ENCODE measurements around the gene NDRG4. TPM values are rescaled to one million over a fixed set of nuclear protein-coding genes. Genes with fewer than 3 reads are reported as not detected.

NDRG4 gene
- total and polyA plus RNA-seq, 2 of the 13 experiments (the other 11 are each of a cell fraction or from before 2014, with no cell fraction given): 1.7 to 2.7 TPM

DNA sequence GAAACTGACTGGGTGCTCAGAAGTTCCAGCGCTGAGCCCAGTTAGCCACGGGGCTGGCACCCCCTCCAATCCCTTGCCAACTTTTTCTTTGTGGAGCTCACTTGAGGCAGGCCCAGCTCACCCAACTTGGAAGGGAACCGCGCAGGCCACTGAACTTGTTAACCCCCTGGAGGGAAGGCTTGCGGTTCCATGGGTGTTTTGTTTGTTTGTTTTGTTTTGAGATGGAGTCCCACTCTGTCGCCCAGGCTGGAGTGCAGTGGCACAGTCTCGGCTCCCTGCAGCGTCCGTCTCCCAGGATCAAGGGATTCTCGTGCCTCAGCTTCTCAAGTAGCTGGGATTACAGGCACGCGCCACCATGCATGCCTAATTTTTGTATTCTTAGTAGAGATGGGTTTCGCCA, 34.1 kb upstream of the NDRG4 start:
- ATAC-seq: no peak
- Histone ChIP-seq H2AFZ (ENCODE audit: low read length) (no peak overlapping the region), H3K9me3 (ENCODE audit: low read length) (no peaks in the 10 kb centered on the region), H3K4me1 (ENCODE audit: insufficient read depth, low read length) (peaks cover 16% of the 10 kb centered on the region; the same call in 1 of the 2 replicates), H3K36me3 (replicated peaks in 1 of 2; ENCODE audit: control insufficient read depth in 1 of 2, insufficient read depth in 2 of 2, low read length in 2 of 2) (no peaks in the 10 kb centered on the region), H3K27ac (ENCODE audit: extremely low read length, insufficient read depth, low read length) (no peak overlapping the region), H3K9ac (ENCODE audit: insufficient read depth, low read depth, low read length) (no peak overlapping the region), H4K20me1 (ENCODE audit: insufficient read depth, low read length) (peaks cover 3% of the 10 kb centered on the region; the same call in 1 of the 2 replicates), H3K4me2 (ENCODE audit: low read depth, low read length) (no peak overlapping the region), H3K27me3 (ENCODE audit: control insufficient read depth in 1 of 2, insufficient read depth in 2 of 2, low read length in 2 of 2) (peaks cover 11 to 61% of the 10 kb centered on the region in 2 experiments), H3K4me3 (replicated peaks in 1 of 3; ENCODE audit: insufficient read depth in 1 of 3, low read depth in 2 of 3, low read length in 3 of 3) (no peak overlapping the region), H3K79me2 (ENCODE audit: insufficient read depth, low read length) (no peaks in the 10 kb centered on the region)
- ChIA-PET CTCF (ENCODE audit: low intra/inter-chr PET ratio, low total read pairs) (no interaction called here), POLR2A (no interaction called here)
- 67% methylated on average over 13 of the region's 13 CpGs for WGBS (ENCODE audit: low lambda C conversion rate)
- in situ Hi-C loops (cut with HindIII; ENCODE audit: extremely low pct_ligation_motif_present, low pct_unique_long_range_greater_than_20kb) (no loop called here), intact Hi-C loops (cut with micrococcal nuclease; ENCODE audit: unreplicated experiment) (no loop called here)
- no TSS peak for BruUV-seq (replicated peaks)
- no peak for FAIRE-seq
- no peak for DNase-seq (ENCODE audit: low spot score)
- TF ChIP-seq HCFC1 (IDR thresholded peaks at IDR 0.05; ENCODE audit: low read depth, low read length) (no peak), PTBP1 (IDR thresholded peaks at IDR 0.05; ENCODE audit: low read depth, low read length, poor library complexity, severe bottlenecking) (no peak), KDM2A (CRISPR knock-in tag; IDR thresholded peaks at IDR 0.05; ENCODE audit: borderline replicate concordance, low read depth) (no peak), HBP1 (CRISPR knock-in tag; IDR thresholded peaks at IDR 0.05; ENCODE audit: low read depth) (no peak), SPEN (CRISPR knock-in tag; IDR thresholded peaks at IDR 0.05; ENCODE audit: low read depth) (no peak), NR2F2 (IDR thresholded peaks at IDR 0.05; ENCODE audit: borderline replicate concordance, low read depth) (no peak), THAP11 (CRISPR knock-in tag; IDR thresholded peaks at IDR 0.05) (no peak), ZBTB7B (CRISPR knock-in tag; IDR thresholded peaks at IDR 0.05) (no peak), ZSCAN30 (CRISPR knock-in tag; IDR thresholded peaks at IDR 0.05) (no peak), ZNF274 (CRISPR knock-in tag; IDR thresholded peaks at IDR 0.05) (no peak), TERF1 (CRISPR knock-in tag; IDR thresholded peaks at IDR 0.05) (no peak), MED1 (CRISPR knock-in tag; IDR thresholded peaks at IDR 0.05) (no peak)
- TF ChIP-seq, protein P1, sequence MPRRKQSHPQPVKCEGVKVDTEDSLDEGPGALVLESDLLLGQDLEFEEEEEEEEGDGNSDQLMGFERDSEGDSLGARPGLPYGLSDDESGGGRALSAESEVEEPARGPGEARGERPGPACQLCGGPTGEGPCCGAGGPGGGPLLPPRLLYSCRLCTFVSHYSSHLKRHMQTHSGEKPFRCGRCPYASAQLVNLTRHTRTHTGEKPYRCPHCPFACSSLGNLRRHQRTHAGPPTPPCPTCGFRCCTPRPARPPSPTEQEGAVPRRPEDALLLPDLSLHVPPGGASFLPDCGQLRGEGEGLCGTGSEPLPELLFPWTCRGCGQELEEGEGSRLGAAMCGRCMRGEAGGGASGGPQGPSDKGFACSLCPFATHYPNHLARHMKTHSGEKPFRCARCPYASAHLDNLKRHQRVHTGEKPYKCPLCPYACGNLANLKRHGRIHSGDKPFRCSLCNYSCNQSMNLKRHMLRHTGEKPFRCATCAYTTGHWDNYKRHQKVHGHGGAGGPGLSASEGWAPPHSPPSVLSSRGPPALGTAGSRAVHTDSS (CRISPR knock-in tag; conservative IDR thresholded peaks at IDR 0.05): no peak
- TF ChIP-seq, protein P2, sequence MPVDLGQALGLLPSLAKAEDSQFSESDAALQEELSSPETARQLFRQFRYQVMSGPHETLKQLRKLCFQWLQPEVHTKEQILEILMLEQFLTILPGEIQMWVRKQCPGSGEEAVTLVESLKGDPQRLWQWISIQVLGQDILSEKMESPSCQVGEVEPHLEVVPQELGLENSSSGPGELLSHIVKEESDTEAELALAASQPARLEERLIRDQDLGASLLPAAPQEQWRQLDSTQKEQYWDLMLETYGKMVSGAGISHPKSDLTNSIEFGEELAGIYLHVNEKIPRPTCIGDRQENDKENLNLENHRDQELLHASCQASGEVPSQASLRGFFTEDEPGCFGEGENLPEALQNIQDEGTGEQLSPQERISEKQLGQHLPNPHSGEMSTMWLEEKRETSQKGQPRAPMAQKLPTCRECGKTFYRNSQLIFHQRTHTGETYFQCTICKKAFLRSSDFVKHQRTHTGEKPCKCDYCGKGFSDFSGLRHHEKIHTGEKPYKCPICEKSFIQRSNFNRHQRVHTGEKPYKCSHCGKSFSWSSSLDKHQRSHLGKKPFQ (CRISPR knock-in tag; IDR thresholded peaks at IDR 0.05; ENCODE audit: insufficient replicate concordance): no peak
- TF ChIP-seq, protein P3, sequence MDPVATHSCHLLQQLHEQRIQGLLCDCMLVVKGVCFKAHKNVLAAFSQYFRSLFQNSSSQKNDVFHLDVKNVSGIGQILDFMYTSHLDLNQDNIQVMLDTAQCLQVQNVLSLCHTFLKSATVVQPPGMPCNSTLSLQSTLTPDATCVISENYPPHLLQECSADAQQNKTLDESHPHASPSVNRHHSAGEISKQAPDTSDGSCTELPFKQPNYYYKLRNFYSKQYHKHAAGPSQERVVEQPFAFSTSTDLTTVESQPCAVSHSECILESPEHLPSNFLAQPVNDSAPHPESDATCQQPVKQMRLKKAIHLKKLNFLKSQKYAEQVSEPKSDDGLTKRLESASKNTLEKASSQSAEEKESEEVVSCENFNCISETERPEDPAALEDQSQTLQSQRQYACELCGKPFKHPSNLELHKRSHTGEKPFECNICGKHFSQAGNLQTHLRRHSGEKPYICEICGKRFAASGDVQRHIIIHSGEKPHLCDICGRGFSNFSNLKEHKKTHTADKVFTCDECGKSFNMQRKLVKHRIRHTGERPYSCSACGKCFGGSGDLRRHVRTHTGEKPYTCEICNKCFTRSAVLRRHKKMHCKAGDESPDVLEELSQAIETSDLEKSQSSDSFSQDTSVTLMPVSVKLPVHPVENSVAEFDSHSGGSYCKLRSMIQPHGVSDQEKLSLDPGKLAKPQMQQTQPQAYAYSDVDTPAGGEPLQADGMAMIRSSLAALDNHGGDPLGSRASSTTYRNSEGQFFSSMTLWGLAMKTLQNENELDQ (CRISPR knock-in tag; IDR thresholded peaks at IDR 0.05; ENCODE audit: borderline replicate concordance): no peak
- TF ChIP-seq, protein P4, sequence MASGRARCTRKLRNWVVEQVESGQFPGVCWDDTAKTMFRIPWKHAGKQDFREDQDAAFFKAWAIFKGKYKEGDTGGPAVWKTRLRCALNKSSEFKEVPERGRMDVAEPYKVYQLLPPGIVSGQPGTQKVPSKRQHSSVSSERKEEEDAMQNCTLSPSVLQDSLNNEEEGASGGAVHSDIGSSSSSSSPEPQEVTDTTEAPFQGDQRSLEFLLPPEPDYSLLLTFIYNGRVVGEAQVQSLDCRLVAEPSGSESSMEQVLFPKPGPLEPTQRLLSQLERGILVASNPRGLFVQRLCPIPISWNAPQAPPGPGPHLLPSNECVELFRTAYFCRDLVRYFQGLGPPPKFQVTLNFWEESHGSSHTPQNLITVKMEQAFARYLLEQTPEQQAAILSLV (CRISPR knock-in tag; IDR thresholded peaks at IDR 0.05; ENCODE audit: borderline replicate concordance): no peak
